Fibroblast of the aortic adventitia (primary cell): ENCODE results near the gene ITGA6. TPM values are rescaled to one million over a fixed set of nuclear protein-coding genes. Genes with fewer than 3 reads are reported as not detected.

ENCODE experiments used
- DNase-seq: peaks from one replicate; pipeline ENCODE4 v3.0.0-alpha.2; 2010; ENCODE audit warnings: low read depth
- H3K4me3 ChIP-seq: 2 replicates; pipeline ENCODE4 v1.5.1; 2011; ENCODE audit warnings: low read depth, mild to moderate bottlenecking, control low read depth, low read length, moderate library complexity
- CTCF ChIP-seq: IDR thresholded peaks from 2 replicates; pipeline ENCODE4 v1.5.1; 2011; ENCODE audit warnings: mild to moderate bottlenecking, low read length, control low read depth, inconsistent platforms; ENCODE audit not compliant: insufficient read depth
- total RNA-seq: library from RNA; depleted of rRNA; stranded (reverse); fragments of >200 nt; gene quantifications from 2 replicates; pipeline ENCODE4 v1.2.3, GENCODE V29; 2012; ENCODE audit warnings: low replicate concordance

The ITGA6 gene
- total RNA-seq, 1 donor, result 29.1 TPM

DNA sequence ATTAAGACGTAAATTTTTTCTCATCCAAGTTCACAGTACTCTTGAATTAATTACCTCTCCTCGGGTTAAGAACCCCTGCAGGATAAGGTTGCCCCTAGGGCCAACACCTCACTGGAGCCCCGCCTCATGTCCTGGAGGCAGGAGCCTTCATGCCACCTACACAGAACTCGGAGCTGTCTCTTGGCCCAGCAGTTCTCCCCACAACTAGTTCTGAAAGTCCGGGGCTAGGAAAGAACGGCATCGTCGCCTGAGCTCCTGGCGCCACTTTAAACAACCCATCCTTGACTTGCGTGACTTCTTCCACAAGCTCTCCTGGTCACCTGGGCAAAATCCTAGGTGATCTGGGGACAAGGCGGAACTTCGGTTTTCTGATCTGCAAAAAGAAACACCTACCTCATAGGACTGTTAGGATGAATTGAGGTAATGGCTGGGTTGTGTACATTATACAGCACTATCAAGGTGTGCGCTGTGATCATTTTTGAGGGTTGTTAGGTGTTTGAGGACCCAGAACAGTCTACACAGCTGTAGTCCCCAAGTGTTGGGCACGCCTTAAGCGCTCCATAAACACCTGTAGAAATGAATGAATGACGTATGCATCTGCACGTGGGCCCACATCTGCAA, 641 bp upstream of the ITGA6 start:
- DNase-seq, result no peak
- peak overlapping the region; percentile 72 for H3K4me3 ChIP-seq
- no peak for TF ChIP-seq CTCF

DNA sequence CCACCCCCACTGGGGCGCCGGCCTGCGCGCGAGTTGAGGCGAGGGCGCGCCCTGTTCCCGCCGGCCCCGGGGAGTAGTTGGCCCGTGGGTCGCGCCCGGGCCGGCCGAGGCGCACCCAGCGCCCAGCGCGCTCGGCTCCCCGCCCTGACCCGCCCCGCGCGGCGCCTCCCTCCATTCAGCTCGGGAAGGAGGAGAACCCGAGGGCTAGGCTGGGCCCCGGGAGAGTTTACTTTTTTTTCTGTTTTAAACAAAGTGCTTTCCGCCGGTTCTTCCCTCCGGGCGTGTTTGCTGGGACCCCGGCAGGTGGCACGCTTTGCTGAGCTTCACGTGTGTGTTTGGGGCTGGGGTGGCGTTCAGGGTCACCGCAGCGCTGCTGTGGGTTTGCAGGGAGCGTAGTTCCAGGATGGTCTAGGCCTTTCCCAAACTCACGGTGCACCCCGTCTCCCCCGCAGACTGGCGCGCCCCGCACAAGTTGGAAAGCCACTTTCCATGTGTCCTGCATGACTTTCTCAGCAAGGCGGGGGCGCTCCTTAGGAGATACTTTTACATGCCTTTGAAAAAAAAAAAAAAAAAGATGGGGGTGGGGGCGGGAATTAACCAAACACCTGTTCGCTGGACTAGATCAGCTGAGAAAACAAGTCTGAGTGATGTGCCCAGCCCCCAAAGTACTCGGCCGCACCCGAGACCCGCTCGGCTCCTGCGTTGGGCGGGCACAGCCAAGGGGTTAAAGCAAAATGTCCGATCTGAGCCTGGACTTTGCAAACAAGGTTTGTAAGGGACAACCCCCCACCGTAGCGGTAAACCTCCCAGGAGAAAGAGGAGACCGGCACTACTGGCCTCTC, 825 bp downstream of the ITGA6 start:
- TF ChIP-seq CTCF, result peak; percentile 10
- no peak for DNase-seq
- H3K4me3 ChIP-seq, result peak overlapping the region; percentile 72

DNA sequence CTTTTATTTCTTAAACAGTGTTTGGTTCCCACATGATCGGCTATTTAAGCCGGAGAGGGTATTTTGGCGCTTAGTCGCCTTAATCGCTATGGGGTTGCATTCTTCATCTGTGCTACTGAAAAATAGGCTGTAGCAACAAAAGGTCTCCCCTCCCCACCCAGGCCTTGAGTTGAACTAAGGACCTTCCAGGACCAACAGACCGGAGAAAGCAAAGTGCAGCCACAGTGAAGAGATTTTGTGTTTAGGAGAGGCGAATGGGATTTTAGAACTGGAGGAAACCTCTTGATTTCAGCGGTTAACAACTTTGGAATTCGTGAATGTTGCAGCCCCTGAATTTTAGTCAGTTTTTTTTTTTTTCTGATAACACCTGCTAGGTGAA, 1.4 kb downstream of the ITGA6 start:
- H3K4me3 ChIP-seq, result peak overlapping the region; percentile 72
- DNase-seq, result no peak
- no peak for TF ChIP-seq CTCF

DNA sequence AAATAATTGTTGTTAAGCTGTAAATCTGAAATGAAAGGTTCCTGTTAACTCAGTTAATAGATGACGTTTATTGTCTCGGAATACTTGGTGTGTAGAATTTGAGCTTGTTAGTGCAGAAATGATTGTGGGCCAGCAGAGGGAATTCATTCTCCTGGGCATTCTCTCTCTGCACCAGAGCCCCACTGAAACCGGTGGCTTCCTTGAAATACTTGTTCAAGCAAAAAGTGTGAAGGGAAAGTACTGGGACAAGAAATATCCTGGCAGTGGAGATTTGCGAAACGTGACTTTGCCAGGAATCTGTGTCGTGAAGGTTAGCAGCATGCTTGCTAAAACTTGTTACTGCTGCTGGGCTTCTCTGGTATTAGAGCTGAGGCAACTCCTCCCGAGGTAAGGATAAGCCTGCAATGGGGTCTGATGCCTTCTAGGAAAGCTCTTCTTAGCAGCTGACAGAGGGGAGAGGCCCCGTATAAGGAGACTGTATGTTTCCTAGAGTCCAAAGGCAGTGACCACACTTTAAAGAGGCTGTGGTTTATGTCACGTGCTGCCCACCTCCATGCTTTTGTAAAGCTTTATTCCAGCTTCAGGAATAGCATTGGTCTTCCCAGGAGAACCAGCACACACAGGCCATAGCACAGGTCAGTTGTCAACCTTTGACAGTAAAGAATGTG, 2.0 kb downstream of the ITGA6 start:
- peak; percentile 37 for DNase-seq

GRCh38 chr2:172430027-172430426, 2.6 kb downstream of the ITGA6 start:
- DNase-seq, result no peak
- no peak overlapping the region for H3K4me3 ChIP-seq
- no peak for TF ChIP-seq CTCF

More for the DNA sequence above, 2.0 kb downstream of the ITGA6 start:
- peak overlapping the region; percentile 72 for H3K4me3 ChIP-seq
- peak; percentile 24 for TF ChIP-seq CTCF

GRCh38 chr2:172430678-172431077, 3.3 kb downstream of the ITGA6 start:
- TF ChIP-seq CTCF, result no peak
- H3K4me3 ChIP-seq, result no peak overlapping the region
- DNase-seq, result no peak
